Upper lobe of left lung (tissue), 4 donors: ENCODE data around the gene ITGBL1.

Experiments used
- CTCF ChIP-seq, 6 experiments: fragments of 450-650 bp in 4 of 6; fragments of 200-600 bp in 2 of 6; sonication (generic) in 2 of 6; IDR thresholded peaks; one replicate each; pipeline ENCODE4 v1.5.1; 2016 to 2019; ENCODE audit warnings: antibody characterized with exemption in 6 of 6
- EP300 ChIP-seq, 4 donors: sonication (generic); formaldehyde crosslinking; IDR thresholded peaks; one replicate each; pipeline ENCODE4 v1.5.1; 2017; ENCODE audit warnings: antibody characterized with exemption in 4 of 4, control low read depth in 2 of 4
- POLR2A ChIP-seq, 4 donors: fragments of 450-650 bp; IDR thresholded peaks; one replicate each; pipeline ENCODE4 v1.5.1; 2016 to 2017; ENCODE audit warnings: antibody characterized with exemption in 4 of 4, mild to moderate bottlenecking in 2 of 4
- POLR2AphosphoS5 ChIP-seq, 2 donors: sonication (generic); formaldehyde crosslinking; IDR thresholded peaks; one replicate each; pipeline ENCODE4 v1.5.1; 2017; ENCODE audit warnings: antibody characterized with exemption in 2 of 2

DNA sequence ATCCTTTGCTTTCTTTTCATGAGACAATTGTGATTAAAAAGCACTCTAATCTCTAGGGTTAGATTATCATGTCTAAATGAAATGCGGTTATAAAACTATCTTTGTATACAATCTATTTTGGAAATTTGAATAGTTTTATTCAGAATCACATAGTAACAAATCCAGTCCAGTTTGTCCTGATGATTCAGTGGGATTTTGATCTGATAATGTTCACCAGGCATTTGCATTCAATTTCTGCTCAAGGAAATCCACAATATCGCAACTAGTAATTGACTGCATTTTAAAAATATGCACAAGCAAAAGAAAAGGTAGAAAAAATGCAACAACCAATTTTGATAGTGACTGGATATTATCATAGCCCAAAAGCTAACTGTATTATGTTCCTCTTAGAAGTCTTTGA is 63.8 kb downstream of the ITGBL1 start:
- TF ChIP-seq POLR2A (IDR thresholded peaks at IDR 0.05) (no peak), CTCF (IDR thresholded peaks at IDR 0.05) (no peak), POLR2AphosphoS5 (IDR thresholded peaks at IDR 0.05) (no peak), EP300 (IDR thresholded peaks at IDR 0.05) (no peak)
